HTR-8/SVneo (cell line): ENCODE results near the gene ZBTB4.
"Not testable (repeated sequence)": the region's sequence is repeated elsewhere in the genome, so short reads cannot be mapped to it uniquely, and the experiment has no call there.

ENCODE experiments used
- DNase-seq: peaks from one replicate; pipeline ENCODE4 v3.0.0; 2011; ENCODE audit warnings: low spot score, mixed read lengths; ENCODE audit not compliant: insufficient read length
- FAIRE-seq: peaks from 2 replicates; lab custom pipeline; 2011; peaks lifted over from hg19 to GRCh38; lab: Jason Lieb, UNC

The ZBTB4 gene

GRCh38 chr17:7475764-7476422 is 3.5 kb downstream of the ZBTB4 start:
- DNase-seq: no peak
- FAIRE-seq: no peak

GRCh38 chr17:7474767-7475166 is 4.7 kb downstream of the ZBTB4 start:
- not testable (repeated sequence) for FAIRE-seq, DNase-seq

- no peak for FAIRE-seq
- DNase-seq: no peak
Measured at GRCh38 chr17:7471729-7472128, 7.7 kb downstream of the ZBTB4 start.

GRCh38 chr17:7470457-7470973 is 8.9 kb downstream of the ZBTB4 start:
- not testable (repeated sequence) for FAIRE-seq, DNase-seq

- FAIRE-seq, DNase-seq: not testable (repeated sequence)
Measured at GRCh38 chr17:7469843-7470242, 9.6 kb downstream of the ZBTB4 start.

GRCh38 chr17:7468804-7469389 is 10.5 kb downstream of the ZBTB4 start:
- DNase-seq (no peak), FAIRE-seq (no peak)

GRCh38 chr17:7468290-7468689 is 11.1 kb downstream of the ZBTB4 start:
- DNase-seq (no peak), FAIRE-seq (no peak)

GRCh38 chr17:7467498-7467897 is 11.9 kb downstream of the ZBTB4 start:
- no peak for DNase-seq
- no peak for FAIRE-seq

- DNase-seq: no peak
- no peak for FAIRE-seq
Measured at GRCh38 chr17:7466639-7467341, 12.6 kb downstream of the ZBTB4 start.

GRCh38 chr17:7466318-7466638 is 13.2 kb downstream of the ZBTB4 start:
- DNase-seq (no peak), FAIRE-seq (no peak)

GRCh38 chr17:7465597-7466275 is 13.7 kb downstream of the ZBTB4 start:
- no peak for DNase-seq
- no peak for FAIRE-seq

GRCh38 chr17:7464081-7464480 is 15.3 kb downstream of the ZBTB4 start:
- no peak for FAIRE-seq
- no peak for DNase-seq

- FAIRE-seq: no peak
Measured at GRCh38 chr17:7463372-7463846, 16.0 kb downstream of the ZBTB4 start.

GRCh38 chr17:7462474-7463371 is 16.7 kb downstream of the ZBTB4 start:
- FAIRE-seq (no peak), DNase-seq (no peak)

More at GRCh38 chr17:7463372-7463846, 16.0 kb downstream of the ZBTB4 start:
- DNase-seq: no peak

- DNase-seq (no peak), FAIRE-seq (no peak)
Measured at GRCh38 chr17:7460850-7461660, 18.4 kb downstream of the ZBTB4 start.

GRCh38 chr17:7459961-7460545 is 19.4 kb downstream of the ZBTB4 start:
- DNase-seq (no peak), FAIRE-seq (no peak)

GRCh38 chr17:7448461-7448860 is 31.0 kb downstream of the ZBTB4 start:
- FAIRE-seq (no peak), DNase-seq (no peak)

GRCh38 chr17:7445619-7445968 is 33.8 kb downstream of the ZBTB4 start:
- DNase-seq (no peak), FAIRE-seq (no peak)
